CD4-positive, alpha-beta T cell (primary cell): ENCODE measurements around the gene BTBD9. TPM values are rescaled to one million over a fixed set of nuclear protein-coding genes. Genes with fewer than 3 reads are reported as not detected.

Source experiments
- ATAC-seq: fragments of 200-7000 bp; cut with Tn5 transposase; one replicate; pipeline ENCODE4 v1.10.0; 2022; ENCODE audit warnings: mild to moderate bottlenecking; ENCODE audit not compliant: poor library complexity
- CTCF ChIA-PET: fragments of 350-600 bp; sonication (Branson Sonifier 250); formaldehyde crosslinking; loops from one replicate; lab custom pipeline; 2021; ENCODE audit warnings: antibody characterized with exemption, inconsistent platforms; lab: Charles Lee
- POLR2A ChIA-PET: fragments of 350-600 bp; sonication (Branson Sonifier 250); formaldehyde crosslinking; loops from one replicate; lab custom pipeline; 2021; ENCODE audit warnings: antibody characterized with exemption, inconsistent platforms; lab: Charles Lee
- DNase-seq, 14 experiments: peaks; one replicate each; pipeline ENCODE4 v3.0.0-alpha.2; 2013 to 2020; ENCODE audit warnings: mixed read lengths in 2 of 14
- H3K27ac ChIP-seq, 2 donors: one replicate each; pipeline versions ENCODE4 v1.5.1 to v1.7.0; 2013; ENCODE audit warnings: low read length in 2 of 2, low read depth in 1 of 2, mild to moderate bottlenecking in 1 of 2
- H3K27me3 ChIP-seq, 2 experiments: 1 replicate in 1 of 2; 2 replicates in 1 of 2; pipeline versions ENCODE4 v1.6.1 to v1.7.0; 2013; ENCODE audit warnings: low read length in 2 of 2, control low read depth in 1 of 2, mild to moderate bottlenecking in 1 of 2, moderate library complexity in 1 of 2; ENCODE audit not compliant: insufficient read depth in 2 of 2, control insufficient read depth in 1 of 2
- H3K36me3 ChIP-seq: one replicate; pipeline ENCODE4 v1.6.1; 2013; ENCODE audit warnings: low read length, control low read depth; ENCODE audit not compliant: insufficient read depth
- H3K4me1 ChIP-seq: one replicate; pipeline ENCODE4 v1.6.1; 2013; ENCODE audit warnings: low read length, control low read depth; ENCODE audit not compliant: insufficient read depth
- H3K4me3 ChIP-seq: one replicate; pipeline ENCODE4 v1.5.1; 2013; ENCODE audit warnings: mild to moderate bottlenecking, low read length, moderate library complexity
- H3K9me3 ChIP-seq, 2 experiments: 1 replicate in 1 of 2; 2 replicates in 1 of 2; pipeline versions ENCODE4 v1.6.1 to v1.7.0; 2013; ENCODE audit warnings: low read length in 2 of 2, mild to moderate bottlenecking in 2 of 2, control low read depth in 1 of 2, moderate library complexity in 1 of 2; ENCODE audit not compliant: control insufficient read depth in 1 of 2, insufficient read depth in 1 of 2
- H3K27ac Mint-ChIP-seq: one replicate; pipeline ENCODE4 v1.8.0; 2020; ENCODE audit warnings: mixed read lengths
- H3K27me3 Mint-ChIP-seq: one replicate; pipeline ENCODE4 v1.8.0; 2021; ENCODE audit warnings: mixed read lengths
- H3K36me3 Mint-ChIP-seq: one replicate; pipeline ENCODE4 v1.8.0; 2021; ENCODE audit warnings: low read depth, mixed read lengths
- H3K4me1 Mint-ChIP-seq: one replicate; pipeline ENCODE4 v1.8.0; 2021; ENCODE audit warnings: low read depth, mixed read lengths
- H3K4me3 Mint-ChIP-seq: one replicate; pipeline ENCODE4 v1.8.0; 2020; ENCODE audit warnings: mild to moderate bottlenecking, mixed read lengths
- H3K9me3 Mint-ChIP-seq: one replicate; pipeline ENCODE4 v1.8.0; 2020; ENCODE audit warnings: mixed read lengths
- intact Hi-C, 2 experiments: fragments of 100-400 bp; cut with DNase I in 1 of 2; cut with micrococcal nuclease in 1 of 2; formaldehyde crosslinking; loops; one replicate each; pipeline versions ENCODE4 v1.15.1 to v1.9.0; 2023 to 2025; cut with DNase I, micrococcal nuclease
- total RNA-seq, 174 experiments: library from RNA in 2 of 174; stranded (reverse) in 2 of 174; gene quantifications; one replicate each; pipeline ENCODE4 v1.2.3 and lab custom pipeline; 2021 to 2026
- TF ChIP-seq, protein P1 (sequence below): fragments of 200-600 bp; IDR thresholded peaks from one replicate; pipeline ENCODE4 v1.8.0; 2022; ENCODE audit warnings: antibody characterized with exemption, mild to moderate bottlenecking

Gene BTBD9
- total RNA-seq, 2 experiments from 2014 or later, result 58.7 to 59.3 TPM

DNA sequence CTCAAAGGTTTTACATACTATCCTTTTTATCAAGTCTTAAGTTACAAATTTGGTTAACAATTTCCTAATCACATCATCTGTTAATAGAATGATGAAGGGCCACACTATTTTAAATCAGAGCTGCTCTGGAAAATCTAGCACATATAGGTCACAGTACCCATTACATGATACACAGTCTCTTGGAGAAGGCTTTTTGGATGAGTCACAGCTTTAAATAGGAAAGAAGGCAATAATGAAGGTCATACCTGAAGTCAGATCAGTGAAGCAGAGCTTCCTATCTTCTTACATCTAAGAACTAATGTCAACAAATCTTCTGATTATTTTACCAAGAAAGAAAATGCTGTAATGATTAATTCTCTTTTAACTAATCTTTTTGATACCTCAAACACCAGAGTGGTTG, 248.5 kb downstream of the BTBD9 start:
- peaks cover 4% of the 10 kb centered on the region for H3K36me3 Mint-ChIP-seq
- Histone ChIP-seq H3K4me1 (no peaks in the 10 kb centered on the region), H3K9me3 (no peaks in the 10 kb centered on the region), H3K27ac (no peak overlapping the region), H3K4me3 (no peak overlapping the region), H3K27me3 (no peaks in the 10 kb centered on the region), H3K36me3 (no peaks in the 10 kb centered on the region)
- H3K4me1 Mint-ChIP-seq, result no peaks in the 10 kb centered on the region
- ATAC-seq (no peak), DNase-seq (no peak)
- CTCF ChIA-PET, result no interaction called here
- intact Hi-C loops, result no loop called here
- TF ChIP-seq, protein P1, sequence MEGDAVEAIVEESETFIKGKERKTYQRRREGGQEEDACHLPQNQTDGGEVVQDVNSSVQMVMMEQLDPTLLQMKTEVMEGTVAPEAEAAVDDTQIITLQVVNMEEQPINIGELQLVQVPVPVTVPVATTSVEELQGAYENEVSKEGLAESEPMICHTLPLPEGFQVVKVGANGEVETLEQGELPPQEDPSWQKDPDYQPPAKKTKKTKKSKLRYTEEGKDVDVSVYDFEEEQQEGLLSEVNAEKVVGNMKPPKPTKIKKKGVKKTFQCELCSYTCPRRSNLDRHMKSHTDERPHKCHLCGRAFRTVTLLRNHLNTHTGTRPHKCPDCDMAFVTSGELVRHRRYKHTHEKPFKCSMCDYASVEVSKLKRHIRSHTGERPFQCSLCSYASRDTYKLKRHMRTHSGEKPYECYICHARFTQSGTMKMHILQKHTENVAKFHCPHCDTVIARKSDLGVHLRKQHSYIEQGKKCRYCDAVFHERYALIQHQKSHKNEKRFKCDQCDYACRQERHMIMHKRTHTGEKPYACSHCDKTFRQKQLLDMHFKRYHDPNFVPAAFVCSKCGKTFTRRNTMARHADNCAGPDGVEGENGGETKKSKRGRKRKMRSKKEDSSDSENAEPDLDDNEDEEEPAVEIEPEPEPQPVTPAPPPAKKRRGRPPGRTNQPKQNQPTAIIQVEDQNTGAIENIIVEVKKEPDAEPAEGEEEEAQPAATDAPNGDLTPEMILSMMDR, result no peak
- H3K4me3 Mint-ChIP-seq, result no peak overlapping the region
- POLR2A ChIA-PET, result no interaction called here
- H3K27ac Mint-ChIP-seq, result no peak overlapping the region
- H3K9me3 Mint-ChIP-seq, result no peaks in the 10 kb centered on the region
- H3K27me3 Mint-ChIP-seq, result no peaks in the 10 kb centered on the region

DNA sequence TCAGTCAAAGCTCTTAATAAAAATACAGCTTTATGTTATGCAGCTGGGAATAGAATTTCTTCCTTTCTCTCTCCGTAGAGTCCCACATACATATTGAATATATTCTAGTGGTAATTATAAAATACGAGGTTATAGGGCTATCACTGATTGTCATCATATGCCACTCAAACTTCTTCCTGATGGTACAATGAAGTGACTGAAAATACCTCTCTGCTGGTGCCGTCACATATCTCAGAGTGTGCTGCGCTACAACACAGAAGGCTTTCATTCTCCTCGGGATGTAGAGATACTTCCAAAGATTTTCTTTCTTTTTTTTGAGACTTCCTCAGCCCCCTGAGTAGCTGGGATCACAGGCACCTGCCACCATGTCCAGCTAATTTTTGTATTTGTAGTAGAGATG, 249.9 kb downstream of the BTBD9 start:
- H3K27ac ChIP-seq, result no peak overlapping the region
- ChIA-PET CTCF (no interaction called here), POLR2A (no interaction called here)
- H3K27ac Mint-ChIP-seq, result no peak overlapping the region
- no peaks in the 10 kb centered on the region for H3K27me3 ChIP-seq
- ATAC-seq, result no peak
- TF ChIP-seq, protein P1, result no peak
- H3K36me3 ChIP-seq, result no peaks in the 10 kb centered on the region
- H3K9me3 Mint-ChIP-seq, result no peaks in the 10 kb centered on the region
- H3K9me3 ChIP-seq, result no peaks in the 10 kb centered on the region
- no peaks in the 10 kb centered on the region for H3K27me3 Mint-ChIP-seq
- no peaks in the 10 kb centered on the region for H3K4me1 ChIP-seq
- intact Hi-C loops, result no loop called here
- no peak overlapping the region for H3K4me3 Mint-ChIP-seq
- no peak overlapping the region for H3K4me3 ChIP-seq
- no peaks in the 10 kb centered on the region for H3K4me1 Mint-ChIP-seq
- DNase-seq, result no peak
- H3K36me3 Mint-ChIP-seq, result peaks cover 3% of the 10 kb centered on the region

DNA sequence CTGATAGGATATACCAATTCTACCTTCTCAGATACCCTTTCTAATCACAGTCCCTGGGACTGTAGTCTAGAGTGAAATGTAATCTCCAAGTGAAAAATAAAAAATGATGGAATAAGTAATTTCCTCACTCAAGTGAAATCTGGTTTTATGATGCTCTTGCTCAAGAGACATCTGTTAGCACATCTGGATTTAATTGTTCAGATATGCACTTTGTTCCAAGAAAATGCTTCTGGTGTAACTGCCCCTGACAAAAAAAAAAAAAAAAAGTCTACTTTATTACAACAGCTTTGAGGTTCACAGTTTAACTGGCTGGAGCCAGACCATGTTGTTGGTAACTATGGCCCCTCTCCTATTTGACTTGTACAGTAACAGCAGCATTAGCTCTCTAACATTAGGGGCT, 251.8 kb downstream of the BTBD9 start:
- Mint-ChIP-seq H3K4me1 (no peaks in the 10 kb centered on the region), H3K27me3 (no peaks in the 10 kb centered on the region), H3K36me3 (no peaks in the 10 kb centered on the region), H3K27ac (no peak overlapping the region), H3K4me3 (no peak overlapping the region), H3K9me3 (no peaks in the 10 kb centered on the region)
- H3K4me1 ChIP-seq, result no peaks in the 10 kb centered on the region
- DNase-seq (no peak), ATAC-seq (no peak)
- ChIA-PET CTCF (no interaction called here), POLR2A (no interaction called here)
- H3K36me3 ChIP-seq, result no peaks in the 10 kb centered on the region
- H3K4me3 ChIP-seq, result no peak overlapping the region
- H3K9me3 ChIP-seq, result no peaks in the 10 kb centered on the region
- no peaks in the 10 kb centered on the region for H3K27me3 ChIP-seq
- H3K27ac ChIP-seq, result no peak overlapping the region
- intact Hi-C loops, result no loop called here
- TF ChIP-seq, protein P1, result no peak
